ENCODE measurements around the gene PGBD5. TPM values are rescaled to one million over a fixed set of nuclear protein-coding genes. Genes with fewer than 3 reads are reported as not detected.

PGBD5 gene
- polyA plus RNA-seq, 1 of the 3 experiments (the other 2 are of a cell fraction): 0.15 TPM

GRCh38 chr1:230307213-230307612 is 118.9 kb downstream of the PGBD5 start:
- POLR2A ChIA-PET: no interaction called here
- no peaks in the 10 kb centered on the region for H3K79me2 ChIP-seq (ENCODE audit: insufficient read depth)
- H3K9me3 ChIP-seq: no peaks in the 10 kb centered on the region
- H4K20me1 ChIP-seq (ENCODE audit: insufficient read depth): no peaks in the 10 kb centered on the region
- no peak overlapping the region for H3K4me2 ChIP-seq
- H3K4me3 ChIP-seq (ENCODE audit: low read depth in 2 of 2, low read length in 1 of 2): no peak overlapping the region
- DNase-seq: no peak
- peaks cover 0 to 9% of the 10 kb centered on the region in 2 experiments; a peak in 2 of 4 replicates for H3K4me1 ChIP-seq (ENCODE audit: control insufficient read depth in 1 of 2, insufficient read depth in 2 of 2, low read depth in 1 of 2, low read length in 1 of 2)
- WGBS (ENCODE audit: low lambda C conversion rate): 56% methylated on average over 4 of the region's 4 CpGs
- TF ChIP-seq MAX (IDR thresholded peaks at IDR 0.05; ENCODE audit: low read depth) (no peak), FOXJ3 (CRISPR knock-in tag; IDR thresholded peaks at IDR 0.05) (no peak)
- no peaks in the 10 kb centered on the region for H3K27me3 ChIP-seq (ENCODE audit: insufficient read depth)
- no peaks in the 10 kb centered on the region for H3K36me3 ChIP-seq (replicated peaks in 1 of 2; ENCODE audit: control insufficient read depth in 1 of 2, insufficient read depth in 2 of 2, low read length in 1 of 2)
- no peak overlapping the region for H3K9ac ChIP-seq
- no peaks in the 10 kb centered on the region for H3F3A ChIP-seq (replicated peaks; ENCODE audit: insufficient read depth)
- CTCF ChIA-PET: interaction anchor here (1.4 to 2.8 kb wide), 3 partner anchors 15 to 749 kb away, joined by 3 to 12 read pairs (median 7); partner anchors contain the start of gene ABCB10
- no peaks in the 10 kb centered on the region for H3K9me2 ChIP-seq
- H2AFZ ChIP-seq (ENCODE audit: low read depth): no peak overlapping the region
- H3K27ac ChIP-seq (ENCODE audit: low read depth in 2 of 2, low read length in 1 of 2): no peak overlapping the region

GRCh38 chr1:230306169-230306568 is 120.0 kb downstream of the PGBD5 start:
- H3F3A ChIP-seq (replicated peaks; ENCODE audit: insufficient read depth): no peaks in the 10 kb centered on the region
- no peaks in the 10 kb centered on the region for H3K27me3 ChIP-seq (ENCODE audit: insufficient read depth)
- no peak overlapping the region for H3K4me2 ChIP-seq
- H3K9me2 ChIP-seq: no peaks in the 10 kb centered on the region
- no peaks in the 10 kb centered on the region for H3K9me3 ChIP-seq
- no peak for DNase-seq
- TF ChIP-seq REST (IDR thresholded peaks at IDR 0.05; ENCODE audit: low read depth, low read length) (no peak), GATA2 (CRISPR knock-in tag; IDR thresholded peaks at IDR 0.05) (no peak), POLR2AphosphoS5 (IDR thresholded peaks at IDR 0.05; ENCODE audit: low read depth, low read length) (no peak), RXRA (IDR thresholded peaks at IDR 0.05; ENCODE audit: borderline replicate concordance, low read depth) (no peak)
- no peaks in the 10 kb centered on the region for H4K20me1 ChIP-seq (ENCODE audit: insufficient read depth)
- CTCF ChIA-PET: interaction anchor here (0.6 to 3.6 kb wide), 4 partner anchors 38 to 748 kb away, joined by 3 to 17 read pairs (median 5); partner anchors contain the start of gene ABCB10
- H3K4me1 ChIP-seq (ENCODE audit: control insufficient read depth in 1 of 2, insufficient read depth in 2 of 2, low read depth in 1 of 2, low read length in 1 of 2): peaks cover 0 to 9% of the 10 kb centered on the region in 2 experiments; a peak in 2 of 4 replicates
- no peak overlapping the region for H3K27ac ChIP-seq (ENCODE audit: low read depth in 2 of 2, low read length in 1 of 2)
- no peak overlapping the region for H3K4me3 ChIP-seq (ENCODE audit: low read depth in 2 of 2, low read length in 1 of 2)
- no peaks in the 10 kb centered on the region for H3K36me3 ChIP-seq (replicated peaks in 1 of 2; ENCODE audit: control insufficient read depth in 1 of 2, insufficient read depth in 2 of 2, low read length in 1 of 2)
- POLR2A ChIA-PET: no interaction called here
- no peak overlapping the region for H3K9ac ChIP-seq
- WGBS (ENCODE audit: low lambda C conversion rate): 70% methylated on average over 4 of the region's 4 CpGs
- no peak overlapping the region for H2AFZ ChIP-seq (ENCODE audit: low read depth)
- H3K79me2 ChIP-seq (ENCODE audit: insufficient read depth): no peaks in the 10 kb centered on the region

- H3K27ac ChIP-seq (ENCODE audit: low read depth in 2 of 2, low read length in 1 of 2): no peak overlapping the region
- ChIA-PET CTCF (interaction anchor here (0.7 to 3.6 kb wide), 3 partner anchors 331 to 1045 kb away, joined by 3 to 17 read pairs (median 4); no protein-coding TSS in a partner anchor), POLR2A (no interaction called here)
- H3K9ac ChIP-seq: no peak overlapping the region
- H3K4me1 ChIP-seq (ENCODE audit: control insufficient read depth in 1 of 2, insufficient read depth in 2 of 2, low read depth in 1 of 2, low read length in 1 of 2): peaks cover 0 to 15% of the 10 kb centered on the region in 2 experiments; a peak in 2 of 4 replicates
- no peaks in the 10 kb centered on the region for H3K36me3 ChIP-seq (replicated peaks in 1 of 2; ENCODE audit: control insufficient read depth in 1 of 2, insufficient read depth in 2 of 2, low read length in 1 of 2)
- H3K4me2 ChIP-seq: no peak overlapping the region
- H3K9me3 ChIP-seq: no peaks in the 10 kb centered on the region
- DNase-seq: no peak
- 54% methylated on average over 6 of the region's 6 CpGs for WGBS (ENCODE audit: low lambda C conversion rate)
- H3K4me3 ChIP-seq (ENCODE audit: low read depth in 2 of 2, low read length in 1 of 2): no peak overlapping the region
- H3F3A ChIP-seq (replicated peaks; ENCODE audit: insufficient read depth): no peaks in the 10 kb centered on the region
- H2AFZ ChIP-seq (ENCODE audit: low read depth): no peak overlapping the region
- no peaks in the 10 kb centered on the region for H3K79me2 ChIP-seq (ENCODE audit: insufficient read depth)
- H4K20me1 ChIP-seq (ENCODE audit: insufficient read depth): no peaks in the 10 kb centered on the region
- no peaks in the 10 kb centered on the region for H3K27me3 ChIP-seq (ENCODE audit: insufficient read depth)
- H3K9me2 ChIP-seq: no peaks in the 10 kb centered on the region
- TF ChIP-seq TEAD4 (IDR thresholded peaks at IDR 0.05; ENCODE audit: borderline replicate concordance, insufficient read depth): no peak
- no peak for TF ChIP-seq CTCF (IDR thresholded peaks at IDR 0.05)
- no peak for TF ChIP-seq POLR2AphosphoS5 (IDR thresholded peaks at IDR 0.05; ENCODE audit: low read depth, low read length)
- no peak for TF ChIP-seq ZBTB33 (IDR thresholded peaks at IDR 0.05; ENCODE audit: borderline replicate concordance, low read depth)
- TF ChIP-seq RFX5 (IDR thresholded peaks at IDR 0.05; ENCODE audit: low read length): no peak
- TF ChIP-seq RXRA (IDR thresholded peaks at IDR 0.05; ENCODE audit: borderline replicate concordance, low read depth): no peak
- TF ChIP-seq GATA2 (CRISPR knock-in tag; IDR thresholded peaks at IDR 0.05): no peak
- no peak for TF ChIP-seq MAX (IDR thresholded peaks at IDR 0.05; ENCODE audit: low read depth)
- no peak for TF ChIP-seq FOSL2 (IDR thresholded peaks at IDR 0.05; ENCODE audit: borderline replicate concordance, low read depth)
- no peak for TF ChIP-seq FOXM1 (IDR thresholded peaks at IDR 0.05; ENCODE audit: low read depth)
Observed at GRCh38 chr1:230303822-230304221, 122.3 kb downstream of the PGBD5 start.

Data from SK-N-SH (cell line).